ENCODE data around the gene C6orf47. TPM values are rescaled to one million over a fixed set of nuclear protein-coding genes. Genes with fewer than 3 reads are reported as not detected.
A peak's percentile ranks its signal among the peaks of the same experiment; 100 is the strongest.

Gene C6orf47
- polyA plus RNA-seq, 1 donor from 2014 or later = 28.1 TPM

GRCh38 chr6:31639043-31639442 lies 21.5 kb downstream of the C6orf47 start:
- no peak overlapping the region for H3K4me3 Mint-ChIP-seq
- no peak overlapping the region for H3K27ac Mint-ChIP-seq
- H3K36me3 Mint-ChIP-seq = no peaks in the 10 kb centered on the region
- no peaks in the 10 kb centered on the region for H3K9me3 Mint-ChIP-seq
- no peaks in the 10 kb centered on the region for H3K27me3 Mint-ChIP-seq
- no peaks in the 10 kb centered on the region for H3K4me1 Mint-ChIP-seq

- Mint-ChIP-seq H3K4me3 (peak overlapping the region in 1 of 4 donors; percentile 49), H3K36me3 (no peaks in the 10 kb centered on the region), H3K27ac (peak overlapping the region in 1 of 3 donors; percentile 43), H3K27me3 (no peaks in the 10 kb centered on the region), H3K4me1 (no peaks in the 10 kb centered on the region), H3K9me3 (no peaks in the 10 kb centered on the region)
These were observed 23.6 kb downstream of the C6orf47 start for GRCh38 chr6:31636698-31637596.

DNA sequence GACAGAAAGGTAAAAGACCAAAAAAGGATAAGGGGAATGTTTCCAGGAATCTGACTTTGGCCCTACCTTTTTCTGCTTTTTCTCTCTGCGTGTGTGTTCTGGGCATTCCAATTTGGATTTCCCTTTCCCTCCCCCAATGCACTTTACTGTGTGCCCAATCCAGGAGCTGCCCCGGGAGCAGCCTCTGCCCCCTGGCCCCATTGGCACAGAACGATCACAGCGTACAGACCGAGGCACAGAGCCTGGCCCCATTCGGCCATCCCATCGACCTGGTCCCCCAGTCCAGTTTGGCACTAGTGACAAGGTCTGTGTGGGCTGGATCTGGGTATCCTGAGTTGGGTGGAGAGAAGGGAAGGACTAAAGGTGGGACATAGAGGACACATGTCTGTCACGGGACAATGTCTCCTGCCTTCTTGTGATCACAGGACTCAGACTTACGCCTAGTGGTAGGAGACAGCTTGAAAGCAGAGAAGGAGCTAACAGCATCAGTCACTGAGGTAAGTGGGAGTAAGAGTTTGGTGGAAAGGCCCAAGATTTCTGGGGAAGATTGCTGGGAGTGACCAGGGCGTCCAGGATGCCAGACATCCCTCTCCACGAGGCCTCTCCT lies 25.5 kb downstream of the C6orf47 start:
- Mint-ChIP-seq H3K36me3 (peaks cover 1% of the 10 kb centered on the region), H3K27me3 (no peaks in the 10 kb centered on the region), H3K4me3 (no peak overlapping the region), H3K27ac (peak overlapping the region in 2 of 3 donors; percentile 58 to 81), H3K9me3 (no peaks in the 10 kb centered on the region), H3K4me1 (no peaks in the 10 kb centered on the region)

- H3K4me1 Mint-ChIP-seq = no peaks in the 10 kb centered on the region
- H3K4me3 Mint-ChIP-seq = no peak overlapping the region
- no peaks in the 10 kb centered on the region for H3K9me3 Mint-ChIP-seq
- H3K27me3 Mint-ChIP-seq = no peaks in the 10 kb centered on the region
- peaks cover 1% of the 10 kb centered on the region for H3K36me3 Mint-ChIP-seq
- H3K27ac Mint-ChIP-seq = no peak overlapping the region
These were observed 26.4 kb downstream of the C6orf47 start for GRCh38 chr6:31634131-31634530.

GRCh38 chr6:31633447-31633846 lies 27.1 kb downstream of the C6orf47 start:
- Mint-ChIP-seq H3K36me3 (peaks cover 1% of the 10 kb centered on the region), H3K4me3 (no peak overlapping the region), H3K27ac (peak overlapping the region in 1 of 3 donors; percentile 46), H3K9me3 (no peaks in the 10 kb centered on the region), H3K4me1 (no peaks in the 10 kb centered on the region), H3K27me3 (no peaks in the 10 kb centered on the region)

DNA sequence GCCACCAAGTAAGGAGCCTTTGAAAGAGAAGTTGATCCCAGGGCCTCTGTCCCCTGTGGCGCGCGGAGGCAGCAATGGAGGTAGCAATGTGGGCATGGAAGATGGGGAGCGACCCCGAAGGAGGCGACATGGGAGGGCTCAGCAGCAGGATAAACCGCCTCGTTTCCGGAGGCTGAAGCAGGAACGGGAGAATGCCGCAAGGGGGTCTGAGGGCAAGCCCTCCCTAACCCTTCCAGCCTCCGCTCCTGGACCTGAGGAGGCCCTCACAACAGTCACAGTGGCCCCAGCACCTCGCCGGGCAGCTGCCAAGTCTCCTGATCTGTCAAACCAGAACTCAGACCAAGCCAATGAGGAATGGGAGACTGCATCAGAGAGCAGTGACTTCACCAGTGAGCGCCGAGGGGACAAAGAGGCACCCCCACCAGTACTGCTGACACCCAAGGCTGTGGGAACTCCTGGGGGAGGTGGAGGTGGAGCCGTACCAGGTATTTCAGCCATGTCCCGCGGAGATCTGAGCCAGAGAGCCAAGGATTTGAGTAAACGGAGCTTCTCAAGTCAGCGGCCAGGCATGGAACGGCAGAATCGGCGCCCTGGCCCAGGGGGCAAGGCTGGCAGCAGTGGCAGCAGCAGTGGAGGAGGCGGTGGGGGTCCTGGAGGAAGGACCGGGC lies 28.2 kb downstream of the C6orf47 start:
- no peaks in the 10 kb centered on the region for H3K9me3 Mint-ChIP-seq
- no peak overlapping the region for H3K4me3 Mint-ChIP-seq
- peak overlapping the region in 1 of 3 donors; percentile 25 for H3K27ac Mint-ChIP-seq
- H3K36me3 Mint-ChIP-seq = peaks cover 1% of the 10 kb centered on the region
- H3K27me3 Mint-ChIP-seq = no peaks in the 10 kb centered on the region
- H3K4me1 Mint-ChIP-seq = no peaks in the 10 kb centered on the region

DNA sequence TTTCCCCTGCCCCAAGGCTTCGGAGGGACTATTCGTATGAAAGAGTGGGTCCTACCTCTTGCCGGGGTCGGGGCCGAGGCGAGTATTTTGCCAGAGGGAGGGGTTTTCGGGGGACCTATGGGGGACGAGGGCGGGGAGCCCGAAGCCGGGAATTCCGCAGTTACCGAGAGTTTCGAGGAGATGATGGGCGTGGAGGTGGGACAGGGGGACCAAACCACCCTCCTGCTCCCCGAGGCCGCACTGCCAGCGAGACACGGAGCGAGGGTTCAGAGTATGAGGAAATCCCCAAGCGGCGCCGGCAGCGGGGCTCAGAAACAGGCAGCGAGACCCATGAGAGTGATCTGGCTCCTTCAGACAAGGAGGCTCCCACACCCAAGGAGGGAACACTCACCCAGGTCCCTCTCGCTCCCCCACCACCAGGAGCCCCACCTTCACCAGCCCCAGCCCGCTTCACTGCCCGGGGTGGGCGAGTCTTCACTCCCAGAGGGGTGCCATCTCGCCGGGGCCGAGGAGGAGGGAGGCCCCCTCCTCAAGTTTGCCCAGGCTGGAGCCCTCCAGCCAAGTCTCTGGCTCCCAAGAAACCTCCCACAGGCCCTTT lies 28.8 kb downstream of the C6orf47 start:
- H3K4me1 Mint-ChIP-seq = no peaks in the 10 kb centered on the region
- peaks cover 1% of the 10 kb centered on the region for H3K36me3 Mint-ChIP-seq
- no peak overlapping the region for H3K4me3 Mint-ChIP-seq
- no peak overlapping the region for H3K27ac Mint-ChIP-seq
- no peaks in the 10 kb centered on the region for H3K27me3 Mint-ChIP-seq
- H3K9me3 Mint-ChIP-seq = no peaks in the 10 kb centered on the region

GRCh38 chr6:31631209-31631608 lies 29.4 kb downstream of the C6orf47 start:
- peaks cover 4% of the 10 kb centered on the region for H3K36me3 Mint-ChIP-seq

DNA sequence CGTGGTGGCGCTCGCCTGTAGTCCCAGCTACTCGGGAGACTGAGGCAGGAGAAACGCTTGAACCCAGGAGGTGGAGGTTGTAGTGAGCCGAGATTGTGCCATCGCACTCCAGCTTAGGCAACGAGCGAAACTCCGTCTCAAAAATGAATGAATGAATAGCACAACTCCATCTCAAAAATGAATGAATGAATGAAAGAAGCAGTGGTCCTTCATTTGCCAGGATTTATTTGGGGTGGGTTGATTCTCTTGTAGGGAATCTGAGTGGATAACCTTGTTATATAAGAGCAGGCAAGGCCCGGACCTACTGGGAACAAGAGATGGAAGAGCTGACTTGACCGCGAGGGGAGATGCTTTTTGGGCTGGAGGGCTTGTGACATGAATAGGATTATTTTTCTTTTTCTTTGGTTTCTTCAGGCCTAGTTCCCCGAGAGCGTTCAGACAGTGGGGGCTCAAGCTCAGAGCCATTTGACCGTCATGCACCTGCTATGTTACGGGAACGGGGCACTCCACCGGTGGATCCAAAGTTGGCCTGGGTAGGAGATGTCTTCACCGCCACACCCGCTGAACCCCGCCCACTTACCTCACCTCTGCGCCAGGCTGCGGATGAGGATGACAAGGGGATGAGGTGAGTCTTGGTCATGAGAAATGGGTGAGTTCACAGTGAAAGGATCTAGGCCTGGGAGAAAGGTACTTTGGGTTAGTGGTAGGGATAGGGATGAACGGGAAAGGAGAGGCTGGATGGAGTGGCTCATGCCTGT lies 30.2 kb downstream of the C6orf47 start:
- no peak overlapping the region for H3K4me3 Mint-ChIP-seq
- no peaks in the 10 kb centered on the region for H3K27me3 Mint-ChIP-seq
- peaks cover 4% of the 10 kb centered on the region for H3K36me3 Mint-ChIP-seq
- peaks cover 0 to 2% (median 0%) of the 10 kb centered on the region in 3 donors for H3K4me1 Mint-ChIP-seq
- H3K27ac Mint-ChIP-seq = peak overlapping the region in 1 of 3 donors; percentile 15
- no peaks in the 10 kb centered on the region for H3K9me3 Mint-ChIP-seq

More at GRCh38 chr6:31631209-31631608, 29.4 kb downstream of the C6orf47 start:
- no peaks in the 10 kb centered on the region for H3K4me1 Mint-ChIP-seq
- no peak overlapping the region for H3K4me3 Mint-ChIP-seq
- no peaks in the 10 kb centered on the region for H3K27me3 Mint-ChIP-seq
- peak overlapping the region in 1 of 3 donors; percentile 15 for H3K27ac Mint-ChIP-seq
- no peaks in the 10 kb centered on the region for H3K9me3 Mint-ChIP-seq

- Mint-ChIP-seq H3K4me3 (no peak overlapping the region), H3K36me3 (peaks cover 4% of the 10 kb centered on the region), H3K4me1 (peaks cover 0 to 2% (median 0%) of the 10 kb centered on the region in 3 donors), H3K27ac (peak overlapping the region in 2 of 3 donors; percentile 76 to 79), H3K27me3 (no peaks in the 10 kb centered on the region), H3K9me3 (no peaks in the 10 kb centered on the region)
These were observed 31.6 kb downstream of the C6orf47 start for GRCh38 chr6:31629014-31629413.

- no peaks in the 10 kb centered on the region for H3K27me3 Mint-ChIP-seq
- no peaks in the 10 kb centered on the region for H3K9me3 Mint-ChIP-seq
- H3K4me1 Mint-ChIP-seq = peaks cover 0 to 2% (median 0%) of the 10 kb centered on the region in 3 donors
- H3K36me3 Mint-ChIP-seq = peaks cover 4% of the 10 kb centered on the region
- peak overlapping the region in 1 of 4 donors; percentile 23 for H3K4me3 Mint-ChIP-seq
- H3K27ac Mint-ChIP-seq = peak overlapping the region in 1 of 3 donors; percentile 76
These were observed 32.8 kb downstream of the C6orf47 start for GRCh38 chr6:31627690-31628287.

- Mint-ChIP-seq H3K27me3 (no peaks in the 10 kb centered on the region), H3K27ac (peak overlapping the region in 1 of 3 donors; percentile 72), H3K4me1 (peaks cover 5 to 8% (median 5%) of the 10 kb centered on the region in 3 donors), H3K36me3 (peaks cover 4% of the 10 kb centered on the region), H3K9me3 (no peaks in the 10 kb centered on the region), H3K4me3 (no peak overlapping the region)
These were observed 33.6 kb downstream of the C6orf47 start for GRCh38 chr6:31626952-31627351.

GRCh38 chr6:31624070-31624469 lies 36.5 kb downstream of the C6orf47 start:
- Mint-ChIP-seq H3K4me1 (peaks cover 15 to 21% (median 16%) of the 10 kb centered on the region in 3 donors), H3K27ac (peak overlapping the region in 2 of 3 donors; percentile 1 to 15), H3K4me3 (no peak overlapping the region), H3K36me3 (peaks cover 3% of the 10 kb centered on the region), H3K9me3 (peaks cover 0 to 2% (median 0%) of the 10 kb centered on the region in 3 donors), H3K27me3 (no peaks in the 10 kb centered on the region)

DNA sequence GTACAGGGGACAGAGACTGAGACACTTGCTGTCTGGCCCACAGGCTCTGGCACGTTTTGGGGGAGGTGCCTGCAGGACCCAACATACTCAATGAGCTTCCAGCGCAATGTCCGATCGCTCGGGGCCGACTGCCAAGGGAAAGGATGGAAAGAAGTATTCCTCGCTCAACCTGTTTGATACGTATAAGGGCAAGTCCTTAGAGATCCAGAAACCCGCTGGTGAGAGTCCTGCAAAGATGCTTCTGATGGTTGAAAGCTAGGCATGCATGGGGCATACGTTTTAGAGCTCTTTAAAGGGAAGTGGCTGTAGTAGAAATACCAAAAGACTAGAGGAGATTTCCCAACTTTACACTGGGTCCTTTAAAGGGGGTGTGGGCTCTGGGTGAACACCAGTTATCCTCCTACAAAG lies 37.9 kb downstream of the C6orf47 start:
- Mint-ChIP-seq H3K27ac (peak overlapping the region; percentile 15 to 98 (median 94)), H3K36me3 (peaks cover 3% of the 10 kb centered on the region), H3K9me3 (peaks cover 0 to 2% (median 0%) of the 10 kb centered on the region in 3 donors), H3K4me1 (peaks cover 18 to 21% (median 19%) of the 10 kb centered on the region in 3 donors), H3K27me3 (no peaks in the 10 kb centered on the region), H3K4me3 (peak overlapping the region in 1 of 4 donors; percentile 88)
